Naive thymus-derived CD4-positive, alpha-beta T cell (primary cell): Measurements from ENCODE around the gene KLF1. TPM values are rescaled to one million over a fixed set of nuclear protein-coding genes. Genes with fewer than 3 reads are reported as not detected.

Experiments used
- ATAC-seq: fragments of 150-1000 bp; cut with Tn5 transposase; 2 replicates; pipeline ENCODE4 v1.10.0; 2021; ENCODE audit warnings: mild to moderate bottlenecking, moderate library complexity
- CTCF ChIA-PET: fragments of 350-600 bp; sonication (Branson Sonifier 250); formaldehyde crosslinking; loops from one replicate; lab custom pipeline; 2021; ENCODE audit warnings: antibody characterized with exemption; lab: Charles Lee
- POLR2A ChIA-PET: fragments of 350-600 bp; sonication (Branson Sonifier 250); formaldehyde crosslinking; loops from one replicate; lab custom pipeline; 2021; ENCODE audit warnings: antibody characterized with exemption, inconsistent platforms; lab: Charles Lee
- DNase-seq, 9 donors: peaks; one replicate each; pipeline versions ENCODE4 v3.0.0 to v3.0.0-alpha.2; 2020 to 2022; ENCODE audit warnings: mixed read lengths in 1 of 9
- H3K27ac ChIP-seq: one replicate; pipeline ENCODE4 v1.7.0; 2013; ENCODE audit warnings: mild to moderate bottlenecking, low read depth, low read length, moderate library complexity
- H3K27me3 ChIP-seq, 2 donors: one replicate each; pipeline ENCODE4 v1.7.0; 2013; ENCODE audit warnings: low read length in 2 of 2, mild to moderate bottlenecking in 2 of 2, moderate library complexity in 2 of 2; ENCODE audit not compliant: control insufficient read depth in 2 of 2, insufficient read depth in 2 of 2
- H3K36me3 ChIP-seq, 3 experiments: 1 replicate in 2 of 3; 2 replicates in 1 of 3; pipeline ENCODE4 v1.7.0; 2013; ENCODE audit warnings: low read length in 3 of 3, mild to moderate bottlenecking in 3 of 3, moderate library complexity in 1 of 3; ENCODE audit not compliant: insufficient read depth in 3 of 3, control insufficient read depth in 2 of 3
- H3K4me1 ChIP-seq, 2 donors: one replicate each; pipeline ENCODE4 v1.7.0; 2013; ENCODE audit warnings: low read length in 2 of 2, mild to moderate bottlenecking in 2 of 2, moderate library complexity in 1 of 2; ENCODE audit not compliant: control insufficient read depth in 2 of 2, insufficient read depth in 2 of 2
- H3K4me3 ChIP-seq: 2 replicates; pipeline ENCODE4 v1.7.0; 2013; ENCODE audit warnings: mild to moderate bottlenecking, low read length
- H3K9me3 ChIP-seq, 3 experiments: 1 replicate in 2 of 3; 2 replicates in 1 of 3; pipeline ENCODE4 v1.7.0; 2013; ENCODE audit warnings: low read length in 3 of 3; ENCODE audit not compliant: control insufficient read depth in 2 of 3
- H3K27ac Mint-ChIP-seq, 9 donors: one replicate each; pipeline ENCODE4 v1.8.0; 2020 to 2022; ENCODE audit warnings: mixed read lengths in 9 of 9, mild to moderate bottlenecking in 8 of 9, moderate library complexity in 5 of 9, inconsistent platforms in 2 of 9
- H3K27me3 Mint-ChIP-seq, 5 donors: one replicate each; pipeline ENCODE4 v1.8.0; 2021 to 2022; ENCODE audit warnings: mixed read lengths in 5 of 5, mild to moderate bottlenecking in 1 of 5
- H3K36me3 Mint-ChIP-seq, 5 donors: one replicate each; pipeline ENCODE4 v1.8.0; 2020 to 2022; ENCODE audit warnings: mixed read lengths in 5 of 5, mild to moderate bottlenecking in 3 of 5, inconsistent platforms in 1 of 5
- H3K4me1 Mint-ChIP-seq, 7 donors: one replicate each; pipeline ENCODE4 v1.8.0; 2020 to 2022; ENCODE audit warnings: mixed read lengths in 7 of 7, mild to moderate bottlenecking in 3 of 7, inconsistent platforms in 1 of 7
- H3K4me3 Mint-ChIP-seq, 10 donors: one replicate each; pipeline ENCODE4 v1.8.0; 2020 to 2022; ENCODE audit warnings: mild to moderate bottlenecking in 10 of 10, mixed read lengths in 10 of 10, moderate library complexity in 6 of 10, inconsistent platforms in 2 of 10
- H3K9me3 Mint-ChIP-seq, 11 donors: one replicate each; pipeline ENCODE4 v1.8.0; 2020 to 2022; ENCODE audit warnings: mixed read lengths in 11 of 11, mild to moderate bottlenecking in 4 of 11, inconsistent platforms in 1 of 11, moderate library complexity in 1 of 11
- intact Hi-C, 2 donors: fragments of 100-400 bp; cut with micrococcal nuclease; formaldehyde crosslinking; loops; one replicate each; pipeline ENCODE4 v1.15.1; 2023
- polyA plus RNA-seq, 2 donors: library from polyadenylated mRNA; unstranded; fragments of 300-500 nt; fragmentation: Illumina TruSeq; gene quantifications; one replicate each; pipeline ENCODE4 v1.2.3, GENCODE V29; 2021
- total RNA-seq, 6 experiments: library from RNA in 5 of 6; stranded (reverse) in 5 of 6; gene quantifications; 1 replicate in 5 of 6; 2 replicates in 1 of 6; pipeline ENCODE4 v1.2.3 and lab custom pipeline; 2021 to 2026

KLF1 gene
- total and polyA plus RNA-seq, 7 experiments from 2014 or later = 0.32 to 0.41 TPM; not detected in 5

GRCh38 chr19:12884202-12884601 lies 2.8 kb downstream of the KLF1 start:
- peaks cover 0 to 3% (median 0%) of the 10 kb centered on the region in 5 donors for H3K36me3 Mint-ChIP-seq
- H3K27me3 ChIP-seq = no peaks in the 10 kb centered on the region
- H3K4me3 ChIP-seq = no peak overlapping the region
- H3K27me3 Mint-ChIP-seq = peaks cover 0 to 6% (median 0%) of the 10 kb centered on the region in 5 donors
- H3K9me3 Mint-ChIP-seq = peaks cover 0 to 9% (median 0%) of the 10 kb centered on the region in 11 donors
- H3K9me3 ChIP-seq = peaks cover 0 to 7% (median 0%) of the 10 kb centered on the region in 3 experiments
- ChIA-PET POLR2A (interaction anchor here (0.7 to 2.5 kb wide), 5 partner anchors 35 to 72 kb away, joined by 3 to 7 read pairs (median 4); partner anchors contain the start of genes CALR, FARSA, GADD45GIP1 and SYCE2), CTCF (interaction anchor here (1.1 to 5.9 kb wide), 4 partner anchors 35 to 81 kb away, joined by 4 to 42 read pairs (median 6); partner anchors contain the start of genes CALR and SYCE2)
- H3K27ac ChIP-seq = no peak overlapping the region
- DNase-seq (no peak), ATAC-seq (no peak)
- peaks cover 10 to 11% of the 10 kb centered on the region in 2 donors for H3K4me1 ChIP-seq
- H3K4me1 Mint-ChIP-seq = peaks cover 20 to 41% (median 32%) of the 10 kb centered on the region in 7 donors
- H3K36me3 ChIP-seq = peaks cover 0 to 4% (median 0%) of the 10 kb centered on the region in 3 experiments
- intact Hi-C loops = loop anchor here (5.0 to 10.0 kb wide), 2 partner anchors 33 to 211 kb away; partner anchors contain the start of gene SYCE2 (in 1 of the 2)
- peak overlapping the region in 5 of 10 donors; percentile 17 to 91 (median 68) for H3K4me3 Mint-ChIP-seq
- H3K27ac Mint-ChIP-seq = peak overlapping the region in 1 of 9 donors; percentile 38

GRCh38 chr19:12882589-12882988 lies 4.4 kb downstream of the KLF1 start:
- intact Hi-C loops = loop anchor here (5.0 to 10.0 kb wide), 2 partner anchors 35 to 212 kb away; partner anchors contain the start of gene SYCE2 (in 1 of the 2)
- peaks cover 10 to 11% of the 10 kb centered on the region in 2 donors for H3K4me1 ChIP-seq

GRCh38 chr19:12881172-12881808 lies 5.7 kb downstream of the KLF1 start, which contains the start of gene DNASE2:
DNASE2 (minus strand) TSS chr19:12881449; CDS start chr19:12881375, 74 bp downstream.
- Mint-ChIP-seq H3K4me1 (peaks cover 20 to 39% (median 30%) of the 10 kb centered on the region in 7 donors), H3K9me3 (peaks cover 0 to 9% (median 0%) of the 10 kb centered on the region in 11 donors), H3K4me3 (peak within 1 kb of the TSS; percentile 87 to 94 (median 88)), H3K27ac (peak within 1 kb of the TSS; percentile 76 to 94 (median 89)), H3K36me3 (peaks cover 0 to 15% (median 3%) of the 10 kb centered on the region in 5 donors), H3K27me3 (peaks cover 0 to 1% (median 0%) of the 10 kb centered on the region in 5 donors)
- peaks cover 10 to 11% of the 10 kb centered on the region in 2 donors for H3K4me1 ChIP-seq
- H3K27me3 ChIP-seq = no peaks in the 10 kb centered on the region
- H3K36me3 ChIP-seq = peaks cover 4 to 23% (median 10%) of the 10 kb centered on the region in 3 experiments
- ChIA-PET POLR2A (interaction anchor here (0.6 to 4.4 kb wide), 9 partner anchors 8 to 1164 kb away, joined by 3 to 29 read pairs (median 5); partner anchors contain the start of genes GCDH, IER2, STX10 and SYCE2), CTCF (interaction anchor here (0.7 to 2.2 kb wide), 3 partner anchors 10 to 84 kb away, joined by 3 to 8 read pairs (median 4); partner anchors contain the start of gene GCDH)
- H3K4me3 ChIP-seq = peak within 1 kb of the TSS; percentile 72
- H3K27ac ChIP-seq = peak within 1 kb of the TSS; percentile 77
- H3K9me3 ChIP-seq = peaks cover 0 to 7% (median 0%) of the 10 kb centered on the region in 3 experiments
- ATAC-seq (peak; percentile 81), DNase-seq (peak; percentile 69 to 89 (median 81))
- intact Hi-C loops = loop anchor here (1.0 to 10.0 kb wide), 4 partner anchors 9 to 214 kb away; partner anchors contain the start of gene SYCE2 (in 1 of the 2)

More at GRCh38 chr19:12882589-12882988, 4.4 kb downstream of the KLF1 start:
- H3K27me3 ChIP-seq = no peaks in the 10 kb centered on the region
- peaks cover 0 to 6% (median 0%) of the 10 kb centered on the region in 5 donors for H3K27me3 Mint-ChIP-seq
- H3K27ac Mint-ChIP-seq = peak overlapping the region in 6 of 9 donors; percentile 40 to 94 (median 69)
- peaks cover 0 to 9% (median 0%) of the 10 kb centered on the region in 11 donors for H3K9me3 Mint-ChIP-seq
- no peak for ATAC-seq
- H3K9me3 ChIP-seq = peaks cover 0 to 7% (median 0%) of the 10 kb centered on the region in 3 experiments
- H3K4me3 Mint-ChIP-seq = peak overlapping the region; percentile 77 to 94 (median 88)
- DNase-seq = no peak
- H3K4me3 ChIP-seq = no peak overlapping the region
- H3K36me3 ChIP-seq = peaks cover 4 to 12% (median 10%) of the 10 kb centered on the region in 3 experiments
- H3K36me3 Mint-ChIP-seq = peaks cover 0 to 11% (median 3%) of the 10 kb centered on the region in 5 donors
- CTCF ChIA-PET = interaction anchor here (0.6 to 5.9 kb wide), 8 partner anchors 8 to 204 kb away, joined by 3 to 42 read pairs (median 4); partner anchors contain the start of gene GCDH
- POLR2A ChIA-PET = interaction anchor here (1.0 to 4.4 kb wide), 9 partner anchors 8 to 86 kb away, joined by 3 to 29 read pairs (median 5); partner anchors contain the start of genes CALR, GCDH and SYCE2
- peaks cover 20 to 44% (median 32%) of the 10 kb centered on the region in 7 donors for H3K4me1 Mint-ChIP-seq
- no peak overlapping the region for H3K27ac ChIP-seq

- peaks cover 20 to 37% (median 29%) of the 10 kb centered on the region in 7 donors for H3K4me1 Mint-ChIP-seq
- Histone ChIP-seq H3K4me3 (peak overlapping the region; percentile 72), H3K27me3 (no peaks in the 10 kb centered on the region), H3K36me3 (peaks cover 4 to 29% (median 10%) of the 10 kb centered on the region in 3 experiments), H3K27ac (peak overlapping the region; percentile 77), H3K9me3 (peaks cover 0 to 7% (median 0%) of the 10 kb centered on the region in 3 experiments), H3K4me1 (peaks cover 10 to 11% of the 10 kb centered on the region in 2 donors)
- DNase-seq (no peak), ATAC-seq (no peak)
- no peaks in the 10 kb centered on the region for H3K27me3 Mint-ChIP-seq
- H3K9me3 Mint-ChIP-seq = peaks cover 0 to 9% (median 0%) of the 10 kb centered on the region in 11 donors
- H3K4me3 Mint-ChIP-seq = peak overlapping the region; percentile 87 to 94 (median 88)
- ChIA-PET POLR2A (interaction anchor here (0.7 to 4.4 kb wide), 6 partner anchors 10 to 270 kb away, joined by 3 to 29 read pairs (median 4); partner anchors contain the start of genes GCDH, IER2, STX10 and SYCE2), CTCF (interaction anchor here (1.0 to 2.7 kb wide), 4 partner anchors 10 to 98 kb away, joined by 4 to 8 read pairs (median 6); partner anchors contain the start of gene GCDH)
- intact Hi-C loops = loop anchor here (1.0 to 10.0 kb wide), 4 partner anchors 10 to 214 kb away; partner anchors contain the start of gene SYCE2 (in 1 of the 2)
- peak overlapping the region; percentile 62 to 91 (median 82) for H3K27ac Mint-ChIP-seq
- peaks cover 0 to 19% (median 4%) of the 10 kb centered on the region in 5 donors for H3K36me3 Mint-ChIP-seq
Observed at GRCh38 chr19:12880551-12881171, 6.3 kb downstream of the KLF1 start.

GRCh38 chr19:12875086-12875485 lies 11.9 kb downstream of the KLF1 start:
- Histone ChIP-seq H3K4me1 (peaks cover 0 to 3% of the 10 kb centered on the region in 2 donors), H3K36me3 (peaks cover 4 to 42% (median 10%) of the 10 kb centered on the region in 3 experiments), H3K27ac (no peak overlapping the region), H3K9me3 (no peaks in the 10 kb centered on the region), H3K27me3 (no peaks in the 10 kb centered on the region), H3K4me3 (no peak overlapping the region)
- ChIA-PET CTCF (interaction anchor here (0.6 kb wide), 1 partner anchor 113 kb away, joined by 3 read pairs; no protein-coding TSS in a partner anchor), POLR2A (interaction anchor here (0.7 to 1.1 kb wide), 2 partner anchors 12 to 16 kb away, joined by 3 read pairs; partner anchors contain the start of gene GCDH)
- Mint-ChIP-seq H3K4me1 (peaks cover 4 to 22% (median 12%) of the 10 kb centered on the region in 7 donors), H3K36me3 (peaks cover 3 to 37% (median 21%) of the 10 kb centered on the region in 5 donors), H3K4me3 (peak overlapping the region in 1 of 10 donors; percentile 25), H3K9me3 (peaks cover 0 to 3% (median 0%) of the 10 kb centered on the region in 11 donors), H3K27ac (peak overlapping the region in 1 of 9 donors; percentile 6), H3K27me3 (no peaks in the 10 kb centered on the region)
- ATAC-seq = no peak
- intact Hi-C loops = no loop called here
- no peak for DNase-seq
